GM23338 (cell line): ENCODE results near the gene TFF2. TPM values are rescaled to one million over a fixed set of nuclear protein-coding genes. Genes with fewer than 3 reads are reported as not detected.

Experiments
- ATAC-seq: fragments of 200-7000 bp; cut with Tn5 transposase; 3 replicates; pipeline ENCODE4 v1.9.1; 2020
- DNase-seq: peaks from one replicate; pipeline ENCODE4 v3.0.0-alpha.2; 2015; ENCODE audit warnings: low spot score
- H2AFZ ChIP-seq: fragments of 200-600 bp; sonication (generic); 2 replicates; pipeline ENCODE4 v1.8.0; 2016; ENCODE audit warnings: antibody characterized with exemption, mild to moderate bottlenecking, moderate library complexity
- H3F3A ChIP-seq: fragments of 200-600 bp; sonication (generic); replicated peaks from 2 replicates; pipeline ENCODE4 v1.8.0; 2017; ENCODE audit warnings: antibody characterized with exemption, mixed run types, low read depth
- H3K27ac ChIP-seq: fragments of 200-600 bp; sonication (generic); 2 replicates; pipeline ENCODE4 v1.6.1; 2016; ENCODE audit warnings: low read depth
- H3K27me3 ChIP-seq: fragments of 200-600 bp; sonication (generic); 2 replicates; pipeline ENCODE4 v1.8.0; 2016; ENCODE audit warnings: mild to moderate bottlenecking, mixed run types, moderate library complexity; ENCODE audit not compliant: insufficient read depth
- H3K36me3 ChIP-seq: fragments of 200-600 bp; sonication (generic); 2 replicates; pipeline ENCODE4 v1.8.0; 2016; ENCODE audit warnings: mild to moderate bottlenecking; ENCODE audit not compliant: insufficient read depth
- H3K4me1 ChIP-seq: fragments of 200-600 bp; sonication (generic); 2 replicates; pipeline ENCODE4 v1.8.0; 2016; ENCODE audit warnings: mild to moderate bottlenecking, moderate library complexity; ENCODE audit not compliant: insufficient read depth
- H3K4me2 ChIP-seq: fragments of 200-600 bp; sonication (generic); 2 replicates; pipeline ENCODE4 v1.7.1; 2017; ENCODE audit warnings: mixed run types
- H3K4me3 ChIP-seq: fragments of 200-600 bp; sonication (generic); 2 replicates; pipeline ENCODE4 v1.6.1; 2016; ENCODE audit warnings: mixed run types
- H3K79me2 ChIP-seq: fragments of 200-600 bp; sonication (generic); replicated peaks from 2 replicates; pipeline ENCODE4 v1.8.0; 2017; ENCODE audit warnings: mild to moderate bottlenecking; ENCODE audit not compliant: insufficient read depth
- H3K9me2 ChIP-seq: fragments of 200-600 bp; sonication (generic); 2 replicates; pipeline ENCODE4 v1.8.0; 2017; ENCODE audit not compliant: insufficient read depth
- H4K20me1 ChIP-seq: fragments of 200-600 bp; sonication (generic); replicated peaks from 2 replicates; pipeline ENCODE4 v1.8.0; 2017; ENCODE audit warnings: mild to moderate bottlenecking; ENCODE audit not compliant: insufficient read depth
- H3K27ac Mint-ChIP-seq: 2 replicates; pipeline ENCODE4 v1.8.0; 2020; ENCODE audit warnings: inconsistent platforms, mild to moderate bottlenecking, moderate library complexity, mixed read lengths
- H3K27me3 Mint-ChIP-seq: 3 replicates; pipeline ENCODE4 v1.8.0; 2022; ENCODE audit warnings: low read depth, mild to moderate bottlenecking, moderate library complexity, mixed read lengths, inconsistent platforms; ENCODE audit not compliant: insufficient read depth, poor library complexity
- H3K36me3 Mint-ChIP-seq: 3 replicates; pipeline ENCODE4 v1.8.0; 2021; ENCODE audit warnings: low read depth, mild to moderate bottlenecking, inconsistent platforms, moderate library complexity, mixed read lengths
- H3K4me1 Mint-ChIP-seq: 3 replicates; pipeline ENCODE4 v1.8.0; 2020; ENCODE audit warnings: mild to moderate bottlenecking, inconsistent platforms, mixed read lengths
- H3K4me3 Mint-ChIP-seq: 3 replicates; pipeline ENCODE4 v1.8.0; 2021; ENCODE audit warnings: moderate library complexity, mild to moderate bottlenecking, inconsistent platforms, mixed read lengths
- H3K9me3 Mint-ChIP-seq: 3 replicates; pipeline ENCODE4 v1.8.0; 2020; ENCODE audit warnings: moderate library complexity, mild to moderate bottlenecking, inconsistent platforms, mixed read lengths
- CREB1 ChIP-seq: fragments of 250-450 bp; sonication (Bioruptor Pico); IDR thresholded peaks from 2 replicates; pipeline ENCODE4 v1.5.0; 2020; ENCODE audit warnings: low read depth, mild to moderate bottlenecking, moderate library complexity
- CTCF ChIP-seq, 2 experiments: fragments of 200-600 bp in 1 of 2; sonication (generic) in 1 of 2; conservative IDR thresholded peaks; 2 replicates each; pipeline versions ENCODE4 v1.5.1 to v1.6.1; 2016 to 2017; ENCODE audit warnings: antibody characterized with exemption in 2 of 2, low read depth in 2 of 2, mild to moderate bottlenecking in 2 of 2, moderate library complexity in 1 of 2
- ETS1 ChIP-seq: IDR thresholded peaks from 2 replicates; pipeline ENCODE4 v1.6.1; 2016; ENCODE audit warnings: antibody characterized with exemption
- EZH2 ChIP-seq: fragments of 200-600 bp; sonication (generic); IDR thresholded peaks from one replicate; pipeline ENCODE4 v1.8.0; 2017; ENCODE audit warnings: antibody characterized with exemption, mild to moderate bottlenecking, low read depth; ENCODE audit not compliant: unreplicated experiment
- EZH2phosphoT487 ChIP-seq: fragments of 200-600 bp; sonication (generic); IDR thresholded peaks from one replicate; pipeline ENCODE4 v1.8.1; 2018; ENCODE audit warnings: antibody characterized with exemption; ENCODE audit not compliant: unreplicated experiment
- JUNB ChIP-seq: IDR thresholded peaks from one replicate; pipeline ENCODE4 v1.6.1; 2016; ENCODE audit warnings: antibody characterized with exemption; ENCODE audit not compliant: unreplicated experiment
- NANOG ChIP-seq: IDR thresholded peaks from 2 replicates; pipeline ENCODE4 v1.6.1; 2016; ENCODE audit warnings: antibody characterized with exemption, borderline replicate concordance
- POLR2AphosphoS5 ChIP-seq: IDR thresholded peaks from 2 replicates; pipeline ENCODE4 v1.6.1; 2016; ENCODE audit warnings: antibody characterized with exemption, low read depth
- REST ChIP-seq: IDR thresholded peaks from one replicate; pipeline ENCODE4 v1.6.1; 2018; ENCODE audit warnings: antibody characterized with exemption; ENCODE audit not compliant: unreplicated experiment
- STAT1 ChIP-seq: IDR thresholded peaks from one replicate; pipeline ENCODE4 v1.6.1; 2016; ENCODE audit warnings: antibody characterized with exemption; ENCODE audit not compliant: unreplicated experiment
- ZNF114 ChIP-seq: fragments of 250-450 bp; sonication (Bioruptor Pico); IDR thresholded peaks from 2 replicates; pipeline ENCODE4 v1.5.0; 2020; ENCODE audit warnings: mild to moderate bottlenecking, moderate library complexity
- ZNF331 ChIP-seq: fragments of 250-450 bp; sonication (Bioruptor Pico); IDR thresholded peaks from 2 replicates; pipeline ENCODE4 v1.5.0; 2020; ENCODE audit warnings: low read depth, mild to moderate bottlenecking, moderate library complexity
- ZNF462 ChIP-seq: fragments of 250-450 bp; sonication (Bioruptor Pico); IDR thresholded peaks from 2 replicates; pipeline ENCODE4 v1.5.0; 2020; ENCODE audit warnings: mild to moderate bottlenecking, moderate library complexity
- polyA plus RNA-seq: library from polyadenylated mRNA; unstranded; fragments of >200 nt; fragmentation: Nextera tagmentation; extraction: Ambion mirVana; gene quantifications from 2 replicates; pipeline ENCODE4 v1.2.1, GENCODE V29; 2016
- total RNA-seq: library from RNA; depleted of rRNA; stranded (reverse); fragments of >200 nt; shearing (Covaris generic); gene quantifications from 2 replicates; pipeline ENCODE4 v1.2.3, GENCODE V29; 2014

TFF2 gene
- total and polyA plus RNA-seq, 2 experiments from 2014 or later, result not detected

- peaks cover 8% of the 10 kb centered on the region for H3K4me1 Mint-ChIP-seq
- TF ChIP-seq ZNF331 (CRISPR knock-in tag) (no peak), EZH2phosphoT487 (no peak), STAT1 (no peak), JUNB (no peak), REST (no peak), ETS1 (no peak), POLR2AphosphoS5 (no peak), ZNF462 (CRISPR knock-in tag) (no peak), CTCF (conservative IDR thresholded peaks at IDR 0.05; ENCODE audit: low read depth in 2 of 2) (no peak), NANOG (no peak), ZNF114 (CRISPR knock-in tag) (no peak), CREB1 (CRISPR knock-in tag) (no peak), EZH2 (no peak)
- Histone ChIP-seq H3K36me3 (no peaks in the 10 kb centered on the region), H3K4me1 (no peaks in the 10 kb centered on the region), H4K20me1 (no peaks in the 10 kb centered on the region), H3K27ac (no peak overlapping the region), H3K79me2 (no peaks in the 10 kb centered on the region), H3F3A (no peaks in the 10 kb centered on the region), H3K9me2 (no peaks in the 10 kb centered on the region), H3K27me3 (no peaks in the 10 kb centered on the region), H3K4me2 (no peak overlapping the region), H2AFZ (no peak overlapping the region), H3K4me3 (no peak overlapping the region)
- no peak overlapping the region for H3K4me3 Mint-ChIP-seq
- no peak overlapping the region for H3K27ac Mint-ChIP-seq
- ATAC-seq (no peak), DNase-seq (no peak)
- H3K27me3 Mint-ChIP-seq, result peaks cover 14% of the 10 kb centered on the region
- H3K9me3 Mint-ChIP-seq, result no peaks in the 10 kb centered on the region
- no peaks in the 10 kb centered on the region for H3K36me3 Mint-ChIP-seq
These were observed 45.1 kb downstream of the TFF2 start for GRCh38 chr21:42305707-42306147.
